Natural killer cell (primary cell): ENCODE measurements around the gene STIL. TPM values are rescaled to one million over a fixed set of nuclear protein-coding genes. Genes with fewer than 3 reads are reported as not detected.
A peak's percentile ranks its signal among the peaks of the same experiment; 100 is the strongest.

Experiments
- ATAC-seq, 3 donors: fragments of 150-1000 bp in 2 of 3; fragments of 200-7000 bp in 1 of 3; cut with Tn5 transposase; 1 replicate in 1 of 3; 2 replicates in 2 of 3; pipeline ENCODE4 v1.10.0; 2021; ENCODE audit warnings: mild to moderate bottlenecking in 2 of 3, moderate library complexity in 2 of 3
- DNase-seq, 2 donors: peaks; one replicate each; pipeline versions ENCODE4 v3.0.0 to v3.0.0-alpha.2; 2013 to 2021; ENCODE audit warnings: mixed read lengths in 1 of 2
- H3K27ac ChIP-seq: one replicate; pipeline ENCODE4 v1.5.1; 2013; ENCODE audit warnings: mild to moderate bottlenecking, low read length
- H3K27me3 ChIP-seq: one replicate; pipeline ENCODE4 v1.6.1; 2013; ENCODE audit warnings: low read length; ENCODE audit not compliant: control insufficient read depth, insufficient read depth
- H3K36me3 ChIP-seq: one replicate; pipeline ENCODE4 v1.6.1; 2013; ENCODE audit warnings: low read length; ENCODE audit not compliant: control insufficient read depth, insufficient read depth
- H3K4me1 ChIP-seq: one replicate; pipeline ENCODE4 v1.6.1; 2013; ENCODE audit warnings: low read length; ENCODE audit not compliant: control insufficient read depth, insufficient read depth
- H3K4me3 ChIP-seq: one replicate; pipeline ENCODE4 v1.5.1; 2013; ENCODE audit warnings: low read length
- H3K9me3 ChIP-seq: one replicate; pipeline ENCODE4 v1.6.1; 2013; ENCODE audit warnings: low read length; ENCODE audit not compliant: control insufficient read depth, insufficient read depth
- H3K27ac Mint-ChIP-seq, 2 donors: one replicate each; pipeline ENCODE4 v1.8.0; 2022; ENCODE audit warnings: mild to moderate bottlenecking in 2 of 2, mixed read lengths in 2 of 2, moderate library complexity in 1 of 2
- H3K27me3 Mint-ChIP-seq, 2 donors: one replicate each; pipeline ENCODE4 v1.8.0; 2022; ENCODE audit warnings: low read depth in 2 of 2, mixed read lengths in 2 of 2
- H3K36me3 Mint-ChIP-seq: one replicate; pipeline ENCODE4 v1.8.0; 2022; ENCODE audit warnings: mixed read lengths
- H3K4me1 Mint-ChIP-seq, 2 donors: one replicate each; pipeline ENCODE4 v1.8.0; 2022; ENCODE audit warnings: mixed read lengths in 2 of 2
- H3K4me3 Mint-ChIP-seq: one replicate; pipeline ENCODE4 v1.8.0; 2022; ENCODE audit warnings: mild to moderate bottlenecking, moderate library complexity, mixed read lengths
- H3K9me3 Mint-ChIP-seq, 2 donors: one replicate each; pipeline ENCODE4 v1.8.0; 2022; ENCODE audit warnings: mixed read lengths in 2 of 2
- WGBS: methylation state at CpG from one replicate; pipeline ENCODE4 v1.1.7; 2013; ENCODE audit warnings: missing lambda C conversion rate; ENCODE audit not compliant: insufficient coverage; 5-methylcytosine and 5-hydroxymethylcytosine counted together
- intact Hi-C: fragments of 100-400 bp; cut with micrococcal nuclease; formaldehyde crosslinking; loops from one replicate; pipeline ENCODE4 v1.14.2; 2022
- total RNA-seq, 4 donors: library from RNA; stranded (reverse); fragments of 120-200 nt in 1 of 4; gene quantifications; one replicate each; pipeline versions ENCODE4 v1.2.3 to v1.2.4, GENCODE V29; 2013 to 2022
- TF ChIP-seq, protein P1 (sequence below): fragments of 200-600 bp; IDR thresholded peaks from one replicate; pipeline ENCODE4 v1.8.0; 2022; ENCODE audit warnings: antibody characterized with exemption

STIL gene
- total RNA-seq, 3 donors from 2014 or later (not counting 1 experiment from before 2014, with no cell fraction given) = 2.1 to 2.9 (median 2.4) TPM

DNA sequence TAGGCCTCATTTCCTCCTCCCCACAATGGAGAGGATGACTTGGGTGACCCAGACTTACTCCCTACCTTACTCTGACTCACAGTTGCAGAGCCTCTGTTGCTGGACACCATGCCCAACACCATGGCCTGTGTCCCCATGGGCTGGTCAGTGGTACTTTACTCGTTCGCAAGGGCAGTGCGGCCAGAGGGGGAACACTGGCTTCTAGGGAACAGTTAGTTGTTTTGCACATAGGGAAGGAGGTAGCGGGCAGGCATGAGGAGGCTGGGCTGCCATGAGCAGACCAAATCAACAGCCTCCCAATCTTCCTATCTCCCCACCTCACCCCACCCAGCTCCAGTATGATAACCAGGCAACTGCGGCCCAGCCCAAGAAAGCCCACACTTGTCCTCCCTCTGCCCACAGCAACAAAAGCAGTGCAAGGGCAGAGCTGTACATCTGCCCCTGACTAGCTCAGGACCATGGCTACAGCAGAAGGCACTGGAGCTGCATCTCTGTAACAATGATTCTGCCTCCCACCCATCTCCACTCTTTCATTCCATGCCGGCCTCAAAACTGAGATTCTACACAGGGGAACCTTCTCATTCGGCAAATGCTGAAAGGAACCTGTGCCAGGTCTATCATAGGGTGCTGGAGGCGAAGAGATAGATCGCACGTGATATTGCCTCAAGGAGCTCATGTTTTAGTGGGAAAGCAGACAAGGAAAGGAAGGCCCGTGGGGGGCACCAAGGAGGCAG lies 100.5 kb downstream of the STIL start:
- DNase-seq (no peak), ATAC-seq (no peak)
- H3K9me3 ChIP-seq = no peaks in the 10 kb centered on the region
- no peak overlapping the region for H3K4me3 ChIP-seq
- 90% methylated on average over 11 of the region's 11 CpGs for WGBS
- Mint-ChIP-seq H3K36me3 (no peaks in the 10 kb centered on the region), H3K4me1 (no peaks in the 10 kb centered on the region), H3K4me3 (no peak overlapping the region), H3K27me3 (peaks cover 4 to 9% of the 10 kb centered on the region in 2 donors), H3K27ac (no peak overlapping the region), H3K9me3 (no peaks in the 10 kb centered on the region)
- no peak overlapping the region for H3K27ac ChIP-seq
- TF ChIP-seq, protein P1, sequence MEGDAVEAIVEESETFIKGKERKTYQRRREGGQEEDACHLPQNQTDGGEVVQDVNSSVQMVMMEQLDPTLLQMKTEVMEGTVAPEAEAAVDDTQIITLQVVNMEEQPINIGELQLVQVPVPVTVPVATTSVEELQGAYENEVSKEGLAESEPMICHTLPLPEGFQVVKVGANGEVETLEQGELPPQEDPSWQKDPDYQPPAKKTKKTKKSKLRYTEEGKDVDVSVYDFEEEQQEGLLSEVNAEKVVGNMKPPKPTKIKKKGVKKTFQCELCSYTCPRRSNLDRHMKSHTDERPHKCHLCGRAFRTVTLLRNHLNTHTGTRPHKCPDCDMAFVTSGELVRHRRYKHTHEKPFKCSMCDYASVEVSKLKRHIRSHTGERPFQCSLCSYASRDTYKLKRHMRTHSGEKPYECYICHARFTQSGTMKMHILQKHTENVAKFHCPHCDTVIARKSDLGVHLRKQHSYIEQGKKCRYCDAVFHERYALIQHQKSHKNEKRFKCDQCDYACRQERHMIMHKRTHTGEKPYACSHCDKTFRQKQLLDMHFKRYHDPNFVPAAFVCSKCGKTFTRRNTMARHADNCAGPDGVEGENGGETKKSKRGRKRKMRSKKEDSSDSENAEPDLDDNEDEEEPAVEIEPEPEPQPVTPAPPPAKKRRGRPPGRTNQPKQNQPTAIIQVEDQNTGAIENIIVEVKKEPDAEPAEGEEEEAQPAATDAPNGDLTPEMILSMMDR = no peak
- H3K4me1 ChIP-seq = no peaks in the 10 kb centered on the region
- H3K27me3 ChIP-seq = no peaks in the 10 kb centered on the region
- H3K36me3 ChIP-seq = no peaks in the 10 kb centered on the region
- intact Hi-C loops = no loop called here

GRCh38 chr1:47212636-47213229 lies 101.2 kb downstream of the STIL start:
- no peak for ATAC-seq
- no peaks in the 10 kb centered on the region for H3K4me1 Mint-ChIP-seq
- no peak overlapping the region for H3K27ac ChIP-seq

GRCh38 chr1:47211796-47212269 lies 102.1 kb downstream of the STIL start:
- Mint-ChIP-seq H3K27me3 (peaks cover 4 to 9% of the 10 kb centered on the region in 2 donors), H3K9me3 (no peaks in the 10 kb centered on the region), H3K4me1 (no peaks in the 10 kb centered on the region), H3K36me3 (no peaks in the 10 kb centered on the region), H3K4me3 (no peak overlapping the region), H3K27ac (no peak overlapping the region)
- DNase-seq (no peak), ATAC-seq (peak in 1 of 3 donors; percentile 36)
- Histone ChIP-seq H3K27ac (no peak overlapping the region), H3K4me1 (no peaks in the 10 kb centered on the region), H3K4me3 (no peak overlapping the region), H3K9me3 (no peaks in the 10 kb centered on the region), H3K36me3 (no peaks in the 10 kb centered on the region), H3K27me3 (no peaks in the 10 kb centered on the region)
- intact Hi-C loops = no loop called here
- 20% methylated on average over 6 of the region's 9 CpGs for WGBS
- TF ChIP-seq, protein P1 = no peak

More at GRCh38 chr1:47212636-47213229, 101.2 kb downstream of the STIL start:
- H3K36me3 Mint-ChIP-seq = no peaks in the 10 kb centered on the region
- Histone ChIP-seq H3K9me3 (no peaks in the 10 kb centered on the region), H3K27me3 (no peaks in the 10 kb centered on the region), H3K4me3 (no peak overlapping the region), H3K4me1 (no peaks in the 10 kb centered on the region), H3K36me3 (no peaks in the 10 kb centered on the region)
- TF ChIP-seq, protein P1 = no peak
- peaks cover 4 to 9% of the 10 kb centered on the region in 2 donors for H3K27me3 Mint-ChIP-seq
- intact Hi-C loops = no loop called here
- no peak overlapping the region for H3K4me3 Mint-ChIP-seq
- H3K27ac Mint-ChIP-seq = no peak overlapping the region
- DNase-seq = no peak
- H3K9me3 Mint-ChIP-seq = no peaks in the 10 kb centered on the region
- WGBS = 77% methylated on average over 4 of the region's 4 CpGs
